Cardiac septum (tissue), 1 donor: Measurements from ENCODE around the gene PAPOLB. TPM values are rescaled to one million over a fixed set of nuclear protein-coding genes. Genes with fewer than 3 reads are reported as not detected.

Experiments
- DNase-seq: peaks from one replicate; pipeline ENCODE4 v3.0.0-alpha.2; 2020; ENCODE audit warnings: low spot score
- intact Hi-C: fragments of 100-400 bp; cut with DNase I; formaldehyde crosslinking; loops from one replicate; pipeline ENCODE4 v1.14.0; 2022
- total RNA-seq: library from RNA; stranded (reverse); fragmentation: NEBNext Ultra II Directional; extraction: Animal tissue kit (Norgen Biotek cat#: 25700); gene quantifications from one replicate; pipeline ENCODE4 v1.2.1, GENCODE V29; 2021
- donor health status: DM: no; HTN: no; CAD: no.

PAPOLB gene
- total RNA-seq, 1 donor from 2014 or later = 0.05 TPM

GRCh38 chr7:4879396-4880081, 17.7 kb upstream of the PAPOLB start:
- peak; percentile 61 for DNase-seq
- intact Hi-C loops = no loop called here

GRCh38 chr7:4878336-4879335, 16.8 kb upstream of the PAPOLB start:
- DNase-seq = peak; percentile 74
- intact Hi-C loops = no loop called here

- intact Hi-C loops = no loop called here
- DNase-seq = peak; percentile 62
These were observed 14.8 kb upstream of the PAPOLB start for GRCh38 chr7:4876586-4876985.

- DNase-seq = peak; percentile 36
These were observed 13.6 kb upstream of the PAPOLB start for GRCh38 chr7:4875391-4875790.

GRCh38 chr7:4873071-4873944, 11.5 kb upstream of the PAPOLB start:
- peak; percentile 51 for DNase-seq
- intact Hi-C loops = no loop called here

More at GRCh38 chr7:4875391-4875790, 13.6 kb upstream of the PAPOLB start:
- intact Hi-C loops = no loop called here

GRCh38 chr7:4871930-4872675, 10.3 kb upstream of the PAPOLB start:
- peak; percentile 67 for DNase-seq
- intact Hi-C loops = no loop called here

GRCh38 chr7:4871056-4871680, 9.3 kb upstream of the PAPOLB start:
- peak; percentile 31 for DNase-seq
- intact Hi-C loops = no loop called here

GRCh38 chr7:4868493-4868892, 6.7 kb upstream of the PAPOLB start:
- intact Hi-C loops = no loop called here
- no peak for DNase-seq

GRCh38 chr7:4866528-4867496, 5.0 kb upstream of the PAPOLB start:
- intact Hi-C loops = no loop called here
- DNase-seq = peak; percentile 31

GRCh38 chr7:4862156-4862555, 326 bp upstream of the PAPOLB start:
- intact Hi-C loops = no loop called here

GRCh38 chr7:4861227-4861626, 603 bp downstream of the PAPOLB start:
- no peak for DNase-seq
- intact Hi-C loops = no loop called here

More at GRCh38 chr7:4862156-4862555, 326 bp upstream of the PAPOLB start:
- DNase-seq = peak; percentile 27

GRCh38 chr7:4857189-4857588, 4.6 kb downstream of the PAPOLB start:
- no peak for DNase-seq
- intact Hi-C loops = no loop called here

GRCh38 chr7:4856336-4857057, 5.3 kb downstream of the PAPOLB start:
- intact Hi-C loops = no loop called here
- DNase-seq = no peak

GRCh38 chr7:4854916-4855315, 6.9 kb downstream of the PAPOLB start:
- DNase-seq = no peak
- intact Hi-C loops = no loop called here

GRCh38 chr7:4851459-4852422, 10.1 kb downstream of the PAPOLB start:
- intact Hi-C loops = no loop called here
- peak; percentile 53 for DNase-seq
